ENCODE results near the gene SVOPL. TPM values are rescaled to one million over a fixed set of nuclear protein-coding genes. Genes with fewer than 3 reads are reported as not detected.

SVOPL gene
- total and polyA plus RNA-seq, 4 donors: 0.33 TPM; not detected in 3

- Histone ChIP-seq H3K9me3 (ENCODE audit: control insufficient read depth in 4 of 4, low read length in 3 of 4) (no peaks in the 10 kb centered on the region), H3K27me3 (ENCODE audit: control insufficient read depth in 4 of 4, insufficient read depth in 4 of 4, low read length in 3 of 4) (no peaks in the 10 kb centered on the region), H3K9ac (ENCODE audit: low read depth in 1 of 2, low read length in 2 of 2) (no peak overlapping the region), H3K36me3 (ENCODE audit: control insufficient read depth in 4 of 4, insufficient read depth in 3 of 4, low read depth in 1 of 4, low read length in 3 of 4) (peaks cover 4 to 38% (median 35%) of the 10 kb centered on the region in 4 donors), H3K4me3 (ENCODE audit: low read depth in 1 of 3, low read length in 3 of 3) (no peak overlapping the region), H3K27ac (ENCODE audit: low read depth in 1 of 2, low read length in 2 of 2) (no peak overlapping the region), H3K4me1 (ENCODE audit: control insufficient read depth in 4 of 4, insufficient read depth in 4 of 4, low read length in 3 of 4) (no peaks in the 10 kb centered on the region)
- DNase-seq (ENCODE audit: low spot score): no peak
- 97% methylated on average over 3 of the region's 3 CpGs for WGBS
- TF ChIP-seq, protein P1, sequence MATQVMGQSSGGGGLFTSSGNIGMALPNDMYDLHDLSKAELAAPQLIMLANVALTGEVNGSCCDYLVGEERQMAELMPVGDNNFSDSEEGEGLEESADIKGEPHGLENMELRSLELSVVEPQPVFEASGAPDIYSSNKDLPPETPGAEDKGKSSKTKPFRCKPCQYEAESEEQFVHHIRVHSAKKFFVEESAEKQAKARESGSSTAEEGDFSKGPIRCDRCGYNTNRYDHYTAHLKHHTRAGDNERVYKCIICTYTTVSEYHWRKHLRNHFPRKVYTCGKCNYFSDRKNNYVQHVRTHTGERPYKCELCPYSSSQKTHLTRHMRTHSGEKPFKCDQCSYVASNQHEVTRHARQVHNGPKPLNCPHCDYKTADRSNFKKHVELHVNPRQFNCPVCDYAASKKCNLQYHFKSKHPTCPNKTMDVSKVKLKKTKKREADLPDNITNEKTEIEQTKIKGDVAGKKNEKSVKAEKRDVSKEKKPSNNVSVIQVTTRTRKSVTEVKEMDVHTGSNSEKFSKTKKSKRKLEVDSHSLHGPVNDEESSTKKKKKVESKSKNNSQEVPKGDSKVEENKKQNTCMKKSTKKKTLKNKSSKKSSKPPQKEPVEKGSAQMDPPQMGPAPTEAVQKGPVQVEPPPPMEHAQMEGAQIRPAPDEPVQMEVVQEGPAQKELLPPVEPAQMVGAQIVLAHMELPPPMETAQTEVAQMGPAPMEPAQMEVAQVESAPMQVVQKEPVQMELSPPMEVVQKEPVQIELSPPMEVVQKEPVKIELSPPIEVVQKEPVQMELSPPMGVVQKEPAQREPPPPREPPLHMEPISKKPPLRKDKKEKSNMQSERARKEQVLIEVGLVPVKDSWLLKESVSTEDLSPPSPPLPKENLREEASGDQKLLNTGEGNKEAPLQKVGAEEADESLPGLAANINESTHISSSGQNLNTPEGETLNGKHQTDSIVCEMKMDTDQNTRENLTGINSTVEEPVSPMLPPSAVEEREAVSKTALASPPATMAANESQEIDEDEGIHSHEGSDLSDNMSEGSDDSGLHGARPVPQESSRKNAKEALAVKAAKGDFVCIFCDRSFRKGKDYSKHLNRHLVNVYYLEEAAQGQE (IDR thresholded peaks at IDR 0.05): no peak
These were observed 150.8 kb downstream of the SVOPL start for GRCh38 chr7:138550337-138550736.

- Histone ChIP-seq H3K4me1 (ENCODE audit: control insufficient read depth in 4 of 4, insufficient read depth in 4 of 4, low read length in 3 of 4) (no peaks in the 10 kb centered on the region), H3K27ac (ENCODE audit: low read depth in 1 of 2, low read length in 2 of 2) (no peak overlapping the region), H3K27me3 (ENCODE audit: control insufficient read depth in 4 of 4, insufficient read depth in 4 of 4, low read length in 3 of 4) (no peaks in the 10 kb centered on the region), H3K9ac (ENCODE audit: low read depth in 1 of 2, low read length in 2 of 2) (no peak overlapping the region), H3K9me3 (ENCODE audit: control insufficient read depth in 4 of 4, low read length in 3 of 4) (no peaks in the 10 kb centered on the region), H3K36me3 (ENCODE audit: control insufficient read depth in 4 of 4, insufficient read depth in 3 of 4, low read depth in 1 of 4, low read length in 3 of 4) (peaks cover 4 to 30% (median 27%) of the 10 kb centered on the region in 4 donors), H3K4me3 (ENCODE audit: low read depth in 1 of 3, low read length in 3 of 3) (no peak overlapping the region)
- TF ChIP-seq, protein P1 (IDR thresholded peaks at IDR 0.05): no peak
- TF ChIP-seq, protein P2, sequence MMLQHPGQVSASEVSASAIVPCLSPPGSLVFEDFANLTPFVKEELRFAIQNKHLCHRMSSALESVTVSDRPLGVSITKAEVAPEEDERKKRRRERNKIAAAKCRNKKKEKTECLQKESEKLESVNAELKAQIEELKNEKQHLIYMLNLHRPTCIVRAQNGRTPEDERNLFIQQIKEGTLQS (IDR thresholded peaks at IDR 0.05): no peak
- TF ChIP-seq MAX (IDR thresholded peaks at IDR 0.05): no peak
- TF ChIP-seq FOXA1 (IDR thresholded peaks at IDR 0.05): no peak
- TF ChIP-seq CTCF (IDR thresholded peaks at IDR 0.05; ENCODE audit: low read depth, low read length, missing input control): no peak
- TF ChIP-seq TAF1 (conservative IDR thresholded peaks at IDR 0.05): no peak
- no peak for TF ChIP-seq FOXA2 (IDR thresholded peaks at IDR 0.05)
- no peak for TF ChIP-seq RAD21 (IDR thresholded peaks at IDR 0.05)
- TF ChIP-seq HNF4G (IDR thresholded peaks at IDR 0.05): no peak
- TF ChIP-seq YY1 (IDR thresholded peaks at IDR 0.05): no peak
- TF ChIP-seq JUND (IDR thresholded peaks at IDR 0.05): no peak
- no peak for TF ChIP-seq GABPA (IDR thresholded peaks at IDR 0.05 in 1 of 2, conservative IDR thresholded peaks at IDR 0.05 in 1 of 2)
- no peak for TF ChIP-seq SP1 (IDR thresholded peaks at IDR 0.05)
- TF ChIP-seq EGR1 (IDR thresholded peaks at IDR 0.05; ENCODE audit: low read depth in 2 of 2): no peak
- no peak for TF ChIP-seq RXRA (IDR thresholded peaks at IDR 0.05)
- TF ChIP-seq NR2F2 (IDR thresholded peaks at IDR 0.05): no peak
- TF ChIP-seq HNF4A (conservative IDR thresholded peaks at IDR 0.05): no peak
- no peak for TF ChIP-seq ZBTB33 (IDR thresholded peaks at IDR 0.05)
- 95% methylated on average over 1 of the region's 1 CpG for WGBS
- DNase-seq (ENCODE audit: low spot score): no peak
These were observed 152.1 kb downstream of the SVOPL start for GRCh38 chr7:138549082-138549481.

Measured in liver (tissue), 9 donors.